ENCODE results near the gene HOXB3. TPM values are rescaled to one million over a fixed set of nuclear protein-coding genes. Genes with fewer than 3 reads are reported as not detected.

HOXB3 gene
- total and polyA plus RNA-seq, 2 of the 13 experiments (the other 11 are each of a cell fraction or from before 2014, with no cell fraction given) = not detected

DNA sequence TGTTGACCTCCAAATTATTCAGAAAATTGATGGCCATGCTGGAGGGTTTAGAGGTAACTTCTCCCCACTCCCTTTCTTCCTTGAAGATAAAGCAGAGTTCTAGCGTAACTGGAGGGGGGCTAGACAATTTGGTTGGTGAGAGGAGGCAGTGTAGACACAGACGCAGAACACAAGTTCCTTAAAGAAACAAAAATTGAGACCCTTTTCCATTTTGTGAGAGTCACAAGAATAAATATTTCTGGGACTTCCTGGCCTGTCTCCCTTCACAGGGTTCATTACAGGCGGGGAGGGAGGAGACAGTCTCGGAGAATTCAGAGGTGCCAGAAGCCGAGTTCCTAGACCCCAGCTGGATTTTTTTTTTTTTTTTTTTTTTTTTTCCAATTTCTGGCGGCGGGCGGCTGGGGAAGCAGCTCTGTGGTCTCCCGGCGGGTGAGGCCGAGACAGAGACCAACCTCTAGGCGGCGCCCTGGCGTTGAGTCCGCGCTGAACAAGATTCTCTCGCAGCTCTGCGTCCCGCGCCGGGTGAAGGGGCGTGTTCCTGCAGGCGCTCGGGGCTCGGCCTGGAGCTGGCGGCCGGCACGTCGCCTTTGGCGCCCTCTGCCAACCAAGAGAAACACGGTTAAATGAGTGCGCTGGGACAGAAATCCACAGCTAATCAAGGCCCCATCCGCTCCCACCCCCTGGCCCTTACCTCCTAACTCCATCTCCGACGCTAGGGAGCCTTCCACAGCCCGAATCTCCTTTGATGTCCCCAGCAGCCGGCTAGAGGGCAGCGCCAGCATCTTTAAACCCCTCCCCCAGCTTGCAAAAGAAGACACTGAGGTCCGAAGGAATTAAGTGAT lies 46.4 kb upstream of the HOXB3 start (continued):
- TF ChIP-seq ZNF331 (CRISPR knock-in tag; IDR thresholded peaks at IDR 0.05) = peak; percentile 78
- TF ChIP-seq, protein P1, sequence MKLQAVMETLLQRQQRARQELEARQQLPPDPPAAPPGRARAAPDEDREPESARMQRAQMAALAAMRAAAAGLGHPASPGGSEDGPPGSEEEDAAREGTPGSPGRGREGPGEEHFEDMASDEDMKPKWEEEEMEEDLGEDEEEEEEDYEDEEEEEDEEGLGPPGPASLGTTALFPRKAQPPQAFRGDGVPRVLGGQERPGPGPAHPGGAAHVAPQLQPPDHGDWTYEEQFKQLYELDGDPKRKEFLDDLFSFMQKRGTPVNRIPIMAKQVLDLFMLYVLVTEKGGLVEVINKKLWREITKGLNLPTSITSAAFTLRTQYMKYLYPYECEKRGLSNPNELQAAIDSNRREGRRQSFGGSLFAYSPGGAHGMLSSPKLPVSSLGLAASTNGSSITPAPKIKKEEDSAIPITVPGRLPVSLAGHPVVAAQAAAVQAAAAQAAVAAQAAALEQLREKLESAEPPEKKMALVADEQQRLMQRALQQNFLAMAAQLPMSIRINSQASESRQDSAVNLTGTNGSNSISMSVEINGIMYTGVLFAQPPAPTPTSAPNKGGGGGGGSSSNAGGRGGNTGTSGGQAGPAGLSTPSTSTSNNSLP (IDR thresholded peaks at IDR 0.05; ENCODE audit: low read depth, low read length) = no peak
- TF ChIP-seq MYC (CRISPR knock-in tag; IDR thresholded peaks at IDR 0.05; ENCODE audit: borderline replicate concordance) = peak; percentile 58; the same call in 1 of the 2 replicates
- TF ChIP-seq FOXC1 (CRISPR knock-in tag; IDR thresholded peaks at IDR 0.05; ENCODE audit: borderline replicate concordance) = peak; percentile 50; the same call in 1 of the 2 replicates
- TF ChIP-seq ZMYM3 (CRISPR knock-in tag; IDR thresholded peaks at IDR 0.05) = peak; percentile 59
- no peak for TF ChIP-seq MIER3 (CRISPR knock-in tag; IDR thresholded peaks at IDR 0.05; ENCODE audit: borderline replicate concordance)
- 0 out of 2 replicates have a peak, but pooled peaks have one; percentile 47 for TF ChIP-seq KAT7 (CRISPR knock-in tag; IDR thresholded peaks at IDR 0.05; ENCODE audit: borderline replicate concordance)
- peak; percentile 29; the same call in 1 of the 2 replicates for TF ChIP-seq ZZZ3 (CRISPR knock-in tag; IDR thresholded peaks at IDR 0.05; ENCODE audit: borderline replicate concordance)
- peak; percentile 86 for TF ChIP-seq KDM2A (CRISPR knock-in tag; IDR thresholded peaks at IDR 0.05; ENCODE audit: borderline replicate concordance, low read depth)
- TF ChIP-seq ZNF746 (CRISPR knock-in tag; IDR thresholded peaks at IDR 0.05) = no peak
- TF ChIP-seq SMC3 (IDR thresholded peaks at IDR 0.05; ENCODE audit: low read length) = no peak
- peak; percentile 51 for TF ChIP-seq ZNF629 (CRISPR knock-in tag; conservative IDR thresholded peaks at IDR 0.05)
- 0 out of 2 replicates have a peak, but pooled peaks have one; percentile 33 for TF ChIP-seq HNRNPL (IDR thresholded peaks at IDR 0.05; ENCODE audit: low read depth, low read length)
- peak in 1 of 2 experiments; percentile 85; a peak in 2 of 4 replicates for TF ChIP-seq KLF16 (CRISPR knock-in tag; IDR thresholded peaks at IDR 0.05)
- TF ChIP-seq DR1 (CRISPR knock-in tag; IDR thresholded peaks at IDR 0.05) = peak; percentile 60; the same call in 1 of the 2 replicates
- no peak for TF ChIP-seq EED (CRISPR knock-in tag; IDR thresholded peaks at IDR 0.05)
- TF ChIP-seq, protein P2, sequence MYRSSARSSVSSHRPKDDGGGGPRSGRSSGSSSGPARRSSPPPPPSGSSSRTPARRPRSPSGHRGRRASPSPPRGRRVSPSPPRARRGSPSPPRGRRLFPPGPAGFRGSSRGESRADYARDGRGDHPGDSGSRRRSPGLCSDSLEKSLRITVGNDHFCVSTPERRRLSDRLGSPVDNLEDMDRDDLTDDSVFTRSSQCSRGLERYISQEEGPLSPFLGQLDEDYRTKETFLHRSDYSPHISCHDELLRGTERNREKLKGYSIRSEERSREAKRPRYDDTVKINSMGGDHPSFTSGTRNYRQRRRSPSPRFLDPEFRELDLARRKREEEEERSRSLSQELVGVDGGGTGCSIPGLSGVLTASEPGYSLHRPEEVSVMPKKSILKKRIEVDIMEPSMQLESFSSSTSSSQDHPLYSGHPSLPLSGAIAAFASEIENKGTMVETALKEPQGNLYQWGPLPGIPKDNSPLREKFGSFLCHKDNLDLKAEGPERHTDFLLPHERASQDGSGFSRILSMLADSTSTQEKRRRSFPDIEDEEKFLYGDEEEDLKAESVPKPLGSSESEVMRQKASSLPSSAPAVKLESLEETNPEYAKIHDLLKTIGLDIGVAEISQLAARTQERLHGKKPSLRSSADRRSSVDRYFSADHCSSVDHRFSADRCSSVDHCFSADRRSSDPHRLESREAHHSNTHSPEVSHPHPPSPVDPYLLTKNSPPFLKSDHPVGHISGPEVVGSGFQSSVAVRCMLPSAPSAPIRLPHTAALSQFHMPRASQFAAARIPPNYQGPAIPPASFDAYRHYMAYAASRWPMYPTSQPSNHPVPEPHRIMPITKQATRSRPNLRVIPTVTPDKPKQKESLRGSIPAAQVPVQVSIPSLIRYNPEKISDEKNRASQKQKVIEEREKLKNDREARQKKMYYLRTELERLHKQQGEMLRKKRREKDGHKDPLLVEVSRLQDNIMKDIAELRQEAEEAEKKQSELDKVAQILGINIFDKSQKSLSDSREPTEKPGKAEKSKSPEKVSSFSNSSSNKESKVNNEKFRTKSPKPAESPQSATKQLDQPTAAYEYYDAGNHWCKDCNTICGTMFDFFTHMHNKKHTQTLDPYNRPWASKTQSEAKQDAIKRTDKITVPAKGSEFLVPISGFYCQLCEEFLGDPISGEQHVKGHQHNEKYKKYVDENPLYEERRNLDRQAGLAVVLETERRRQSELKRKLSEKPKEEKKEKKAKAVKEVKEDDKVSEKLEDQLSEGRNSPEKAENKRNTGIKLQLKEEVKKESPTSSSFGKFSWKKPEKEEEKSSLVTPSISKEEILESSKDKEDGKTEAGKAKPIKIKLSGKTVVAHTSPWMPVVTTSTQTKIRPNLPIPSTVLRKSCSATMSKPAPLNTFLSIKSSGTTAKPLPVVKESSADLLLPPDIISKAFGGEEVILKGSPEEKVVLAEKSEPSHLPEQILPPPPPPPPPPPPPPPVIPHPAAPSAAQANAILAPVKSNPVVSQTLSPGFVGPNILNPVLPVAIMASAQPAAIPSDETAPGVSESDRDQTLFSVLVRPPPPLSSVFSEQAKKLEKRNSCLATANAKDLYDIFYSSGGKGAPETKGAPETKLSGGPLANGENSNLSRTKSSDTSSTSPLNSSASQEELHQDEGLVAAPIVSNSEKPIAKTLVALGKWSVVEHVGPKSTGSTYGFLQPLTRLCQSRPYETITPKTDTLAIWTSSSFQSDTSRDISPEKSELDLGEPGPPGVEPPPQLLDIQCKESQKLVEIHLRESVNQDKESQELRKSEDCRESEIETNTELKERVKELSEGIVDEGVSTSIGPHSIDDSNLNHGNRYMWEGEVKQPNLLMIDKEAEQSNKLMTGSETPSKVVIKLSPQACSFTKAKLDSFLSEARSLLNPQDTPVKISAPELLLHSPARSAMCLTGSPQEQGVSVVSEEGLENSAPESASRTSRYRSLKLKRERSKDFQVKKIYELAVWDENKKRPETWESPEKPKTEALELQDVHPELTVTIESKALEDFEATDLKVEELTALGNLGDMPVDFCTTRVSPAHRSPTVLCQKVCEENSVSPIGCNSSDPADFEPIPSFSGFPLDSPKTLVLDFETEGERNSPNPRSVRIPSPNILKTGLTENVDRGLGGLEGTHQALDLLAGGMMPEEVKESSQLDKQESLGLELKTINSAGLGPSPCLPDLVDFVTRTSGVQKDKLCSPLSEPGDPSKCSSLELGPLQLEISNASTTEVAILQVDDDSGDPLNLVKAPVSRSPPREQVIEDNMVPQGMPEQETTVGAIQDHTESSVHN (CRISPR knock-in tag; IDR thresholded peaks at IDR 0.05) = 0 out of 2 replicates have a peak, but pooled peaks have one; percentile 18
- TF ChIP-seq ZNF264 (CRISPR knock-in tag; IDR thresholded peaks at IDR 0.05) = peak; percentile 72; the same call in 1 of the 2 replicates
- TF ChIP-seq, protein P3, sequence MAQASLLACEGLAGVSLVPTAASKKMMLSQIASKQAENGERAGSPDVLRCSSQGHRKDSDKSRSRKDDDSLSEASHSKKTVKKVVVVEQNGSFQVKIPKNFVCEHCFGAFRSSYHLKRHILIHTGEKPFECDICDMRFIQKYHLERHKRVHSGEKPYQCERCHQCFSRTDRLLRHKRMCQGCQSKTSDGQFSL (CRISPR knock-in tag; IDR thresholded peaks at IDR 0.05) = peak; percentile 63; the same call in 1 of the 2 replicates
